Ramos (cell line): Measurements from ENCODE around the gene ZNF100.
"Not testable (repeated sequence)": the region's sequence is repeated elsewhere in the genome, so short reads cannot be mapped to it uniquely, and the experiment has no call there.

Source experiments
- in situ Hi-C: fragments of 300-500 bp; cut with MboI; formaldehyde crosslinking; loops from one replicate; pipeline ENCODE4 v1.14.3; 2022; ENCODE audit warnings: low sequenced_read_pairs; ENCODE audit not compliant: unreplicated experiment

Gene ZNF100

DNA sequence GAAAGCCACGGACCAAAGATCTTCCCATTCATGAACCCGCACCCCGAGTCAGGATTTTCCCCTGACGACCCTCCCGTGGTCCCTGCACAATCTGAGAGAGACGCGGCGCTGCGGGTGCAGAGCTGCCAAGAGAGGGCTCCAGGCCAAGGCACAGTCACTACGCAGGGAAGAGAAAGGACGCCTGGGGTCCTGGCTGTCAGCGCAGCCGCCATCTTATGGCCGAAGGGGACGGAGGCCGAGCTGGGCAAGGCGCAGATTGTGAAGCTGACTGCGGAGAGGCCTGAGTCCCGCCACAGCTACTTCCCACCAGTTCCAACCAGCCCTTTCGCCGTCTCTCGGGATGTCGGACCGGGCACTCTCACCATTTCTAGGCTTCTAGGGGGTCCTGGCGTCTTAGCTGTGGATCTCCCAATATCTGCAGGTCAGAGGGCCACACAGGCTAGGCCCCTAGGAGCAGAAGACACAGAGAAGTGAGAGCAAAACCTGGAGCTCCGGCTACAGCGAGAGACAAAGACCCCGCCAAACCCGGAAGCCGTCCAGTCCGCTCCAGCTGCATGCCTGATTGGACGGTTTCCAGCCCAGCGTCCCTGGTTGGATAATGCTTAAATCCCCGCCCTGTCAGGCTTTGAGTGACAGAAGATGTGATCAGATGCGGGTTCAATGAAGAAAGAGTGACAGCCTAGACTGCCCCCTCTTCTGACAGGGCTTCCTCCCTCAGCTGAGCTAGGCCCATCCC, at the start of gene ZNF100:
Gene ZNF100 (minus strand): TSS at position 515 of the 736 bp plus-strand sequence. CDS start 150 bp downstream, at position 365.
- in situ Hi-C loops: no loop called here

DNA sequence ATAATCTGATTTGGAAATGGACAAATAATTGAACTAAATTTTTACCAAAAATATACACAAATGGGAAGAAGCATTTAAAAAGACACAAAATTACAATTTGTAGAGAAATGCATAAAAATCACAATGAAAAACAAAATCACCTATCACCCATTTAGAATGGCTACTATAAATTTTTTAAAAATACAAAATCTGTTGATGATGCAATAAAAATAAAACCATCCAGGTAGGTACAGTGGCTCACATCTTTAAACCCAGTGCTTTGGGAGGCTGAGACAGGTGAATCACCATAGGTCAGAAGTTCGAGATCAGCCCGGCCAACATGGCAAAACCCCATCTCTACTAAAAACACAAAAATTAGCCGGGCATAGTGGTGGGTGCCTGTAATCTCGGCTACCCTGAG, 45.1 kb upstream of the ZNF100 start:
- in situ Hi-C loops: no loop called here

DNA sequence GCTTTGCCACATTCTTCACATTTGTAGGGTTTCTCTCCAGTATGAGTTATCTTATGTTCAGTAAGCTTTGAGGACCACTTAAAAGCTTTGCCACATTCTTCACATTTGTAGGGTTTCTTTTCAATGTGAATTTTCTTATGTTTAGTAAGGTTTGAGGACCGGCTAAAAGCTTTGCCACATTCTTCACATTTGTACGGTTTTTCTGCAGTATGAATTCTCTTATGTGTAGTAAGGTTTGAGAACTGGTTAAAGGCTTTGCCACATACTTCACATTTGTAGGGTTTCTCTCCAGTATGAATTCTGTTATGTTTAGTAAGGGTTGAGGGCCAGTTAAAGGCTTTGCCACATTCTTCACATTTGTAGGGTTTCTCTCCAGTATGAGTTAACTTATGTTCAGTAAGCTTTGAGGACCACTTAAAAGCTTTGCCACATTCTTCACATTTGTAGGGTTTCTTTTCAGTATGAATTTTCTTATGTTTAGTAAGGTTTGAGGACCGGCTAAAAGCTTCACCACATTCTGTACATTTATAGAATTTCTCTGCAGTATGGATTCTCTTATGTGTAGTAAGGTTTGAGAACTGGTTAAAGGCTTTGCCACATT, 41.1 kb upstream of the ZNF100 start:
- in situ Hi-C loops: not testable (repeated sequence)

DNA sequence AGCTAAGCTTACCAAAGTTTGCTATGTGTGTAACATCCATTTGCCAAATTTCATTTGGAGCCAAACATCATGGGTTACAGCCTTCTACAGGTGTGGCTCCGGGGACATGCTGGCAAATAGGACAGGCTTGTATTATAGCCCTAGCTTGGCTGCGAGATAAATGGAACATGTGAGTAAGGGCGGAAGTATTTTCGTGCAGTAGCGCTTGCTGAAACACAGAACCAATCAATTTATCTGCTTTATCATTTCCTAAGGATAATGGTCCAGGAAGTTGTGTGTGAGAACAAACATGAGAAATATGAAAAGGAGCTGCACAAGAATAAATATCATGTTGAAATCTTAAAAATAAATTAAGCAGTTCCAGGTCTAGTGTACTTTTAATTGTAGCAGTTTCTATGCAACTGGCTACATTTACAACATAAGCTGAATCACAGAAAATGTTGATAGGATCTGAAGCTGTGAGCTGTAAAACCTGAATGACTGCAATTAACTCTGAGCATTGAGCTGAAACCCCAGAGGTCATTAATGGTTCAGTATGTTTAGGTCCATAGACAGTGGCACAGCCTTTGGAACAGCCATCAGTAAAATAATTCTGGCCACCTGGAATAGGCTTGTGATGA, 22.2 kb upstream of the ZNF100 start:
- in situ Hi-C loops: no loop called here

DNA sequence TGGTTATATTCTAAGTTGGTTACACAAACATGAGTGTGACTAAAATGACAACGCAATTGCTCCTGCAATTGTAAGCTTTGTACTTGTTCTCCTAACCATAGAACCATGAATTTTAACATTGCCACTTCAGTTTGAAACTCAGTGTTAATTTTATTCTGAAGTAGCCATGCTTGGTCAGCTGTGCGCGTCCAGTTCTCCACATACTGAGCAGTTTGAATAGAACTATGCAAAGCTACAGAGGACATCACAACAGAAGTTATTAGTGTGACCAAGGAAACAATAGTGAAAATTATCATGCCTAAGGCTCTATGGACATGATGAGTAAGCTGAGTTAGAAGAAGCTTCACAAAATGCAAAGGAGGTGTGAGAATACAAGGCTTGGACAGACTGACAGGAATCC, 19.6 kb upstream of the ZNF100 start:
- in situ Hi-C loops: no loop called here

DNA sequence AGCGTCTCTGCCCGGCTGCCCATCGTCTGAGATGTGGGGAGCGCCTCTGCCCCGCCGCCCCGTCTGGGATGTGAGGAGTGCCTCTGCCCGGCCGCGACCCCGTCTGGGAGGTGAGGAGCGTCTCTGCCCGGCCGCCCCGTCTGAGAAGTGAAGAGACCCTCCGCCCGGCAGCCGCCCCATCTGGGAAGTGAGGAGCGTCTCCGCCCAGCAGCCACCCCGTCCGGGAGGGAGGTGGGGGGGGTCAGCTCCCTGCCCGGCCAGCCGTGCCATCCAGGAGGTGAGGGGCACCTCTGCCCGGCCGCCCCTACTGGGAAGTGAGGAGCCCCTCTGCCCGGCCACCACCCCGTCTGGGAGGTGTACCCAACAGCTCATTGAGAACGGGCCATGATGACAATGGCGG, 8.4 kb upstream of the ZNF100 start:
- in situ Hi-C loops: not testable (repeated sequence)

DNA sequence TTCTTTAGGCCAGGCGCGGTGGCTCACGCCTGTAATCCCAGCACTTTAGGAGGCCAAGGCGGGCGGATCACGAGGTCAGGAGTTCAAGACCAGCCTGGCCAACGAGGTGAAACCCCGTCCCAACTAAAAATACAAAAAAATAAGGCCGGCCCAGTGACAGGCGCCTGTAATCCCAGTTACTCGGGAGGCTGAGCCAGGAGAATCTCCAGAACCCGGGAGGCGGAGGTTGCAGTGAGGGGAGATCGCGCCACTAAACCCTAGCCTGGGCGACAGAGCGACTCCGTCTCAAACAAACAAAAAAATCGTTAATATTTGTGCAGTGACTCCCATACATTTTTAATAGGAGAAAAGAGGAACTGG, 694 bp downstream of the ZNF100 start:
- in situ Hi-C loops: not testable (repeated sequence)

DNA sequence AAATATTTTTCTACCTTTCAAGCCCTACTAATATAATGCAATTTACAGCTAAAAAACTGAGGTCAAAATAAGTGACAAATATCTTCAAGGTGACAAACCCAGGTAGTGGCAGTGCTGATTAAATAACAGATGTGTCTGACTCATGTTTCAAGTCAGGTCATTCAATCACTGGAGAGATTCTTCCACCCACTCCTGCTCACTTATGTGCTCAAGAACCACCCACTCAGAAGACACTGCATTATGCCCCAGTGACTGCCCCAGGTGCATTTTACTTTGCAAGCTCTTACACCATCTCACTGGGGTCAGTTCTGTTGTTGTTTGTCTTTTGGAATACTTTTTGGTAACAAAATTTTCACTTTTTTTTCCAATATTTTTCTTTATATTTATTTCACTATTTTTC, 2.2 kb downstream of the ZNF100 start:
- in situ Hi-C loops: no loop called here

DNA sequence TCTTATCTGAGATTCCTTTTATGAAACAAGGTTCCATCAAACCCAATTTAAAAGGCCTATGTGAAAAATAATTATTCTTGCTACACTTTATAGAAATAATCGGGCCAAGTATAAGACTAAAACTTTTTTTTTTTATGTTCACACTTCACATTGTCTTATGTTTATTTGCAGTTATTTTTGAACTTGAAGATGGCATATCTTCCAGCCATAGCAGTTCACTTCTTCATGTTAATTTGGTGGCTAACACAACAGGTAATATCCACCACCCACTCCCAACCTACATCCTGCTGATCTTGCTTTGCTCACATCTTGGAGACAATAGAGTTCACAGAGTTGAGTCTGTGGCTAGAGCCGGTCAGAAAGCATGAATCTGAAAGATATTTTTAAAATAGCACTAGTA, 5.8 kb downstream of the ZNF100 start:
- in situ Hi-C loops: not testable (repeated sequence)

DNA sequence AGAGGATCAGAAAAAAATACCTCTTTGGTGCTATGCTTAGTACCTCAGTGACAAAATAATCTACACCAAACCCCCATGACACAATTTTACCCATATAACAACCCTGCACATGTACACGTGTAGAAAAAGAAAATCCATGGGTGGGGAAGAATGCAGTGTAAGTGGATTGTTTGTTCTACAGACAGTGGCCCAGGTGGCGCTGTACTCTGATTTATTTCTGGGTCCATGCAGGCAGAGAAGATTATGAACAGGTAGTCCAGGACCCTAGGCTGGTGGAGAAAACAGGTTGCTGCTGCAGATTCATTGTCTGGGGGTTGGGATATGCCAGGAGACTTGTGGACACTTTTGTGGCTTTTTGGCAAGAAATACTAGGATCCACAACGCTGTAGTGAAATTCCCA, 9.1 kb downstream of the ZNF100 start:
- in situ Hi-C loops: no loop called here

DNA sequence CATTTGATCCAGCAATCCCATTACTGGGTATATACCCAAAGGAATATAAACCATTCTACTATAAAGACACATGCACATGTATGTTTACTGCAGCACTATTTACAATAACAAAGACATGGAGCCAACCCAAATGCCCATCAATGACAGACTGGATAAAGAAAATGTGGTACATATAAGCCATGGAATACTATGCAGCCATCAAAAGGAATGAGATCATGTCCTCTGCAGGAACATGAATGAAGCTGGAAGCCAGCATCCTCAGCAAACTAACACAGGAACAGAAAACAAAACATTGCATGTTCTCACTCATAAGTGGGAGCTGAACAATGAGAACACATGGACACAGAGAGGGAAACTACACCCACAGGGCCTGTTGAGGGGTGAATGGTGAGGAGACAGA, 11.8 kb downstream of the ZNF100 start:
- in situ Hi-C loops: not testable (repeated sequence)

DNA sequence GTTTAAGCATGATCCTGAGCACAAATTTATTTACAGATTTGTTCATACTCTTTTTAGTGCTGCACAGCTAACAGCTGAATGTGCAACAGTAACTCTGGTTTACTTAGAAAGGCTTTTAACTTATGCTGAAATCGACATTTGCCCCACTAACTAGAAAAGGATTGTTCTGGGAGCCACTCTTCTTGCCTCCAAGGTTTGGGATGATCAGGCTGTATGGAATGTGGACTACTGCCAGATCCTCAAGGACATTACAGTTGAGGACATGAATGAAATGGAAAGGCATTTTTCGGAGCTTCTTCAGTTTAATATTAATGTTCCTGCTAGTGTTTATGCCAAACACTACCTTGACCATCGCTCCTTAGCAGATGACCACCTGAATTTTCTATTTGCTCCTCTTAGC, 16.0 kb downstream of the ZNF100 start:
- in situ Hi-C loops: no loop called here

DNA sequence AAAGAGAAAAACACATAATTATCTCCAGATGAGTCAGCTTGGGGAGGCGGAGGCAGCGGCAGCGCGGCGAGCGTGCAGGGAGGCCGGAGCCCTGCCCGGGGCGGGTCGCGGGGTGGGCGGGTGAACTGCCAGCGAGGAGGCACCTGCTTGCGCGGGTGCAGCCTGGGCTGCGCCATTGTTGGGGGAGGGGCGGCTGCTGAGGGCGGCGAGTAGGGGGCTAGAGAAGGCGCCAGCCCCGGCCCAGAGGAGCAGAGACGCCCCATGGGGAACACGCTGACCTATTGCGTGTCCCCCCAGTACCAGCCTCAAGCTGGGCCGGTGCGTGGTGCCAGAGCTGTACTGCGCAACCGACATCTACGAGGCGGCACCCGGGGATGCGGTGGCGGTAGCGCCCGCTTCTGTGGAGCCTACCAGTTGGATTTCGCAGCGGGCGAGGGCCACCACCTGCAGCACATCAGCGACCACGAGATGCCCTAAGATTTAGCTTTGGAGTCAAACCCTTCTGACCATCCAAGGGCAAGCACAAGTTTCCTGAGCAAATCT, 16.7 kb downstream of the ZNF100 start:
- in situ Hi-C loops: no loop called here

DNA sequence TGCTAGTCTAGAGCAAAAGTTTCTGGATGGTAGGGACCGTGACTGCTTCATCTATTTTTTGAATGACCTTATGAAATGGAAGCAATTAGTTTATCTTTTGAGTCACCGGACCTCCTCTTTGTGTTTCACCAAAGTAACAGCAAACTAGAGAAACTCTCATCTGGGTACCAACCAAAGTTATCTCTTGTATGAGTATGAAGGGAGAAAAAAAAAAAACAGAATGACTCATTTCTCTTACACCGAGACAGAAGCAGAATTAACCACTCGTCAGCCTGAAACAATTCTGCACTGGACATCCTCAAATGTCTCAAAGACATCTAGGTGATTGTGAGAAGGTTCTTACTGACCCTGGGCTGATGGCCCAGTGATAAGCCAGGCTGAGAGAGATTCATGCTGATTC, 18.3 kb downstream of the ZNF100 start:
- in situ Hi-C loops: no loop called here

DNA sequence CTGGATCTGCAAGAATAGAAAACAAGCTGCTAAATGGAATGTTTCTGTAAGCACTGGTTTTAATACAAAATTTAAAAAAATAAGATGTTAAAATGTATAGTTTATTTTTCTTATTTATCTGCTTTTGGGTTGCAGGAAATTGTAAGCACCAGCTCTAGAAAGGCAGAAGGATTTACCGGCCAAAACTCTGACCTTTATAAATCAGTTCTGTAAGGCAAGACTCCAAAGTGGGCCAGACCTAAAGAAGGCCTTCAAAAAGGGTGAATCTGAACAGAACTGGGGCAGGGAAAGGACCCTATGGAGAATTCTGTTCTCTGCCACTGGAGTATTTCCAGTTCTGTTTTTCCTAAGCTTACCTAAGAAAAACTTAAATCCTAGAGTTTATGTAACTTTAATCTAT, 19.3 kb downstream of the ZNF100 start:
- in situ Hi-C loops: no loop called here

DNA sequence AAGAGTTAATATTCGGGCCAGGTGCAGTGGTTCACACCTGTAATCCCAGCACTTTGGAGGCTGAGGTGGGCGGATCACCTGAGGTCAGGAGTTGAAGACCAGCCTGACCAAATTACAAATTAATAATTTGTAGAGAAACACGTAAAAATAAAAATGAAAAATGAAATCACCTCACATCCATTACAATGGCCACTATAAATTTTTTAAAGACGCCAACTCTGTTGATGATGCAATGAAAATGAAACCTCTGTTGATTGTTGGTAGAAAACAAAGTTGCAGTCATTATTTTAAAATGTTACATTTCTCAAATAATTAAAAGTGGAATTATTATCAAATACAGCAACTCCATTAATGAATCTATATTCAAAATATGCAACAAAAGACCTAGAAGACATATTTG, 26.8 kb downstream of the ZNF100 start:
- in situ Hi-C loops: no loop called here

DNA sequence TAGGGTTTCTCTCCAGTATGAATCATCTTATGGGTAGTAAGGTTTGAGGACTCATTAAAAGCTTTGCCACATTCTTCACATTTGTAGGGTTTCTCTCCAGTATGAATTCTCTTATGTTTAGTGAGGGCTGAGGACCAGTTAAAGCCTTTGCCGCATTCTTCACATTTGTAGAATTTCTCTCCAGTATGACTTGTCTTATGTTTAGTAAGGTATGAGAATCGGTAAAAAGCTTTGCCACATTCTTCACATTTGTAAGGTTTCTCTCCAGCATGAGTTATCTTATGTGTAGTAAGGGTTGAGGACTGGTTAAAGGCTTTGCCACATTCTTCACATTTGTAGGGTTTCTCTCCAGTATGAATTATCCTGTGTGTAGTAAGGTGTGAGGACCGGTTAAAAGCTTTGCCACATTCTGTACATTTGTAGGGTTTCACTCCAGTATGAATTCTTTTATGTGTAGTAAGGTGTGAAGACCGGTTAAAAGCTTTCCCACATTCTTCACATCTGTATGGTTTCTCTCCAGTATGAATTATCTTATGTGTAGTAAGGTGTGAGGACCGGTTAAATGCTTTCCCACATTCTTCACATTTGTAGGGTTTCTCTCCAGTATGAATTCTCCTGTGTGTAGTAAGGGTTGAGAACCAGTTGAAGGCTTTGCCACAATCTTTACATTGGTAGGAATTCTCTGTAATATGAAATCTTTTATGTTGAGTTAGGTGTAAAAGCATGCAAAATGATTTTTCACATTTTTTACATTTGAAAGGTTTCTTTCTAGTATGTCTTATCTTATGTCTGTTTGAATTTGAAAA, 40.2 kb downstream of the ZNF100 start:
- in situ Hi-C loops: not testable (repeated sequence)

DNA sequence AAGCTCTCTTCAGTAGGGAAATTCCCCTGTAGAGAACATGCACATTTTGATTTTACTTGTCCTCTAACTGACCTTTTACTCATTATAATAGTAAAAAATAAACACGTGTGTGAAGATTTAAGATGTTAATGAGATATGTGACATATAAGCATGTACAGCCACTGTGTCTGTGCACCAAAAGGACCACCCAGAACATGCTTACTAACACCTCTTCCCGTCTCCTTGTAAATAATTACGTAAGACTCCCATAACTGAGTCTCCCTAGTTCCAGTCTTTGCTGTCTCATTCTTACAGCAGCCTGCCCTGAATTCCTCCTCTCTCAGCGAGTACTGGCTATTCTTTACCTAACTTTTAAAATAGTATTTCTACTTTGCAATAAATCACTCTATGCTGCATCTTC, 53.6 kb downstream of the ZNF100 start:
- in situ Hi-C loops: no loop called here

DNA sequence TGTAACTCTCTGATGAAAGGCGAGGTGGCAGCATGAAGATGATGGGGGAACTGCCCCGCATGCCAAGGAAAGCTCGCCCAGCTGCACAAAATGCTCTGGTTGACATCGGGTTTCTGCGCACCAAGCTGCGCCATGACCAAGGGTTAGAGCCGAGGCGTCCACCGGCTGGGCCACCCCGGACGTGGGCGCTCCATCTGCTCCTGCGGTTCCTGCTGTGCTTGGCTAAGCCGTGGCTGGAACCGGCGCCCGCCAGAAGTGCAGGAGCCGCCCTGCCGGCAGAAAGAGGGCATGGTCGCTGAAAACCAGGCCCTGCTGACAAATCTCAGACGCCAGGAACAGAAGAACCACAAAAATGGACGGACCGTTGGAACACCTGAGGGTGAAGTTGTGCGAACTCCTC, 57.9 kb downstream of the ZNF100 start:
- in situ Hi-C loops: no loop called here

DNA sequence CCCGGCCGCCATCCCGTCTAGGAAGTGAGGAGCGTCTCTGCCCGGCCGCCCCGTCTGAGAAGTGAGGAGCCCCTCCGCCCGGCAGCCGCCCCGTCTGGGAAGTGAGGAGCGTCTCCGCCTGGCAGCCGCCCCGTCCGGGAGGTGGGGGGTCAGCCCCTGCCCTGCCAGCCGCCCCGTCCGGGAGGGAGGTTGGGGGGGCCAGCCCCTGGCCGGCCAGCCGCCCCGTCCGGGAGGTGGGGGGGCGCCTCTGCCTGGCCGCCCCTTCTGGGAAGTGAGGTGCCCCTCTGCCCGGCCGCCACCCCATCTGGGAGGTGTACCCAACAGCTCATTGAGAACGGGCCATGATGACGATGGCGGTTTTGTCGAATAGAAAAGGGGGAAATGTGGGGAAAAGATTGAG, 59.5 kb downstream of the ZNF100 start:
- in situ Hi-C loops: not testable (repeated sequence)

DNA sequence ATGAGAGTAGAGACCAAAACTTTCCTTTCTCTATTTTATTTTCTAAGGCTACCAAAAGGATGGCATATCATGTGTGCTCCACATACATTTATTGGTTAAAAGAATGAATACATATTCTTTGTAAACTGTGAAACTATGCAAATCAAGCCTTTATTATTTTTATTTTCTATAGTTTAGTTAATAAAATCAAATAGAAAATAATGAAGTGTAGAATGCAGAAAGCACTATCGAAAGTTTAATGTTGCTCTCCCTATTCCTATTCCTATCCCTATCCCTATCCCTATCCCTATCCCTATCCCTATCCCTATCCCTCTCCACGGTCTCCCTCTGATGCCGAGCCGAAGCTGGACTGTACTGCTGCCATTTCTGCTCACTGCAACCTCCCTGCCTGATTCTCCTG, 60.3 kb downstream of the ZNF100 start:
- in situ Hi-C loops: no loop called here
